GM18502 (cell line): ENCODE data around the gene ANKRD6.

Experiments
- ATAC-seq: cut with Tn5 transposase; IDR thresholded peaks from one replicate; pipeline ENCODE4 v1.9.1; 2021; ENCODE audit warnings: mild to moderate bottlenecking; ENCODE audit not compliant: unreplicated experiment, poor library complexity

ANKRD6 gene

GRCh38 chr6:89585154-89585553 is 152.2 kb downstream of the ANKRD6 start:
- ATAC-seq, result no peak

GRCh38 chr6:89589297-89590025 is 156.5 kb downstream of the ANKRD6 start:
- ATAC-seq, result no peak

- ATAC-seq, result no peak
Observed at GRCh38 chr6:89590133-89590532, 157.2 kb downstream of the ANKRD6 start.

- no peak for ATAC-seq
Observed at GRCh38 chr6:89591745-89592144, 158.8 kb downstream of the ANKRD6 start.

GRCh38 chr6:89596056-89596455 is 163.1 kb downstream of the ANKRD6 start:
- peak; percentile 95 for ATAC-seq

- no peak for ATAC-seq
Observed at GRCh38 chr6:89596484-89596883, 163.5 kb downstream of the ANKRD6 start.

- ATAC-seq, result no peak
Observed at GRCh38 chr6:89597372-89597771, 164.4 kb downstream of the ANKRD6 start.

- ATAC-seq, result no peak
Observed at GRCh38 chr6:89597988-89598387, 165.0 kb downstream of the ANKRD6 start.

GRCh38 chr6:89599727-89600126 is 166.8 kb downstream of the ANKRD6 start:
- ATAC-seq, result no peak

- ATAC-seq, result no peak
Observed at GRCh38 chr6:89602166-89602565, 169.2 kb downstream of the ANKRD6 start.

GRCh38 chr6:89604653-89605052 is 171.7 kb downstream of the ANKRD6 start:
- no peak for ATAC-seq

- no peak for ATAC-seq
Observed at GRCh38 chr6:89605861-89606260, 172.9 kb downstream of the ANKRD6 start.

GRCh38 chr6:89610149-89610642 is 177.2 kb downstream of the ANKRD6 start:
- peak; percentile 77 for ATAC-seq

- no peak for ATAC-seq
Observed at GRCh38 chr6:89611666-89612065, 178.7 kb downstream of the ANKRD6 start.

- ATAC-seq, result no peak
Observed at GRCh38 chr6:89612121-89612520, 179.2 kb downstream of the ANKRD6 start.

GRCh38 chr6:89613790-89614189 is 180.8 kb downstream of the ANKRD6 start:
- ATAC-seq, result no peak

- ATAC-seq, result no peak
Observed at GRCh38 chr6:89615882-89616281, 182.9 kb downstream of the ANKRD6 start.

GRCh38 chr6:89616531-89616930 is 183.6 kb downstream of the ANKRD6 start:
- no peak for ATAC-seq

GRCh38 chr6:89618026-89618425 is 185.1 kb downstream of the ANKRD6 start:
- ATAC-seq, result no peak

- ATAC-seq, result no peak
Observed at GRCh38 chr6:89619567-89619966, 186.6 kb downstream of the ANKRD6 start.

- no peak for ATAC-seq
Observed at GRCh38 chr6:89623749-89624148, 190.8 kb downstream of the ANKRD6 start.

- no peak for ATAC-seq
Observed at GRCh38 chr6:89630488-89630887, 197.5 kb downstream of the ANKRD6 start.
